Upper lobe of left lung (tissue), 6 donors: ENCODE results near the gene ITPR1. TPM values are rescaled to one million over a fixed set of nuclear protein-coding genes. Genes with fewer than 3 reads are reported as not detected.

Source experiments
- ATAC-seq, 2 donors: fragments of 200-7000 bp; cut with Tn5 transposase; one replicate each; pipeline ENCODE4 v1.9.1; 2022; ENCODE audit warnings: mild to moderate bottlenecking in 2 of 2, moderate library complexity in 2 of 2; ENCODE audit not compliant: low FRiP score in 2 of 2
- DNase-seq, 2 donors: peaks; one replicate each; pipeline ENCODE4 v3.0.0-alpha.2; 2019 to 2020
- H3K27ac ChIP-seq, 4 donors: fragments of 200-600 bp; sonication (generic); one replicate each; pipeline ENCODE4 v1.5.1; 2016 to 2019
- H3K27me3 ChIP-seq, 4 donors: fragments of 200-600 bp; sonication (generic); one replicate each; pipeline ENCODE4 v1.5.1; 2017 to 2019
- H3K36me3 ChIP-seq, 4 donors: fragments of 200-600 bp; sonication (generic); one replicate each; pipeline ENCODE4 v1.5.1; 2016 to 2019
- H3K4me1 ChIP-seq, 4 donors: fragments of 200-600 bp; sonication (generic); one replicate each; pipeline ENCODE4 v1.5.1; 2018 to 2019
- H3K4me3 ChIP-seq, 4 donors: fragments of 200-600 bp; sonication (generic); one replicate each; pipeline ENCODE4 v1.5.1; 2017 to 2019; ENCODE audit warnings: mild to moderate bottlenecking in 2 of 4, moderate library complexity in 1 of 4
- H3K9me3 ChIP-seq, 4 donors: fragments of 200-600 bp; sonication (generic); one replicate each; pipeline ENCODE4 v1.5.1; 2018 to 2019
- EP300 ChIP-seq, 4 donors: sonication (generic); formaldehyde crosslinking; IDR thresholded peaks; one replicate each; pipeline ENCODE4 v1.5.1; 2017; ENCODE audit warnings: antibody characterized with exemption in 4 of 4, control low read depth in 2 of 4
- POLR2A ChIP-seq, 4 donors: fragments of 450-650 bp; IDR thresholded peaks; one replicate each; pipeline ENCODE4 v1.5.1; 2016 to 2017; ENCODE audit warnings: antibody characterized with exemption in 4 of 4, mild to moderate bottlenecking in 2 of 4
- POLR2AphosphoS5 ChIP-seq, 2 donors: sonication (generic); formaldehyde crosslinking; IDR thresholded peaks; one replicate each; pipeline ENCODE4 v1.5.1; 2017; ENCODE audit warnings: antibody characterized with exemption in 2 of 2
- WGBS, 2 donors: methylation state at CpG; one replicate each; pipeline ENCODE4 v1.1.5; 2017 to 2018; 5-methylcytosine and 5-hydroxymethylcytosine counted together
- total RNA-seq, 6 donors: library from RNA; depleted of rRNA in 4 of 6; stranded (reverse); fragments of >200 nt in 4 of 6; gene quantifications; one replicate each; pipeline versions ENCODE4 v1.1.0 to v1.2.1, GENCODE V29; 2016 to 2021
- TF ChIP-seq, protein P1 (sequence below), 6 experiments: fragments of 450-650 bp in 4 of 6; fragments of 200-600 bp in 2 of 6; sonication (generic) in 2 of 6; IDR thresholded peaks; one replicate each; pipeline ENCODE4 v1.5.1; 2016 to 2019; ENCODE audit warnings: antibody characterized with exemption in 6 of 6
- donor health status: DM: no; HTN: no; CAD: no; lungs with moderate emphysema.
- donor health status: DM: no; HTN: yes; CAD: no; lungs with severe emphysema.

ITPR1 gene
- total RNA-seq, 6 donors from 2014 or later = 55.5 to 136 (median 66.2) TPM

DNA sequence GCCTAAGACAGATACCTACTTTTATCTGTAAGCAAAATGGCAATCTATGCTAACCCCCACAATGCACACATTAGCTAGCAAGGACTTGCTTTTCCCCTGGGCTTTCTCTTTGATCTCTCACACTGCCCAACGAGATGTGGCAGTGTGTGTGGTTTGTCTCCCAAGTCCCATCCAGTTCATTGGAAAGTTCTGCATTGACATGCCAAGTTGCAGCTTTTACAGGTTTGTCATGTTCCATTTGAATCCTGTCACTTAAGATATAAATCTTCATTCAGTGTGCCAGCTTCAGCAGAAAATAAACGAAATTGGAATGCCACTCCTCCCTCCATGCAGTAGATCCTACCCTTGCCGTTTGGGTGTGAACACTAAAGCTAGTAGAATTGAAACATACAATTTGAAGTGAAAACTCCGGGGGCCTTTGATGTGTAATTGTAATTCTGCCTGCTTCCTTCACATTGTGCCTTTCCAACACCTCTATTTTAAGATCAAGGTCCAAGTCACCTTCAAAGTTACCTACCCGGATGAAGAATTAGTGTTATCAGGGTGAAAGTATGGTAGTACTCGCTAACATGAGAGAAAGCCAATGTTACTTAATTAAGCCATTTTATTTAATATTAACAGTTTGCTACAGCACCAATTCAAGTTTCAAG, 355.2 kb downstream of the ITPR1 start:
- no peak overlapping the region for H3K27ac ChIP-seq
- H3K4me1 ChIP-seq = peaks cover 0 to 2% (median 0%) of the 10 kb centered on the region in 4 donors
- 69 to 73% methylated on average over 6 of the region's 6 CpGs for WGBS, 2 donors
- no peak for DNase-seq
- no peak overlapping the region for H3K4me3 ChIP-seq
- H3K9me3 ChIP-seq = no peaks in the 10 kb centered on the region
- no peak for TF ChIP-seq POLR2AphosphoS5 (IDR thresholded peaks at IDR 0.05)
- no peak for TF ChIP-seq EP300 (IDR thresholded peaks at IDR 0.05)
- TF ChIP-seq, protein P1, sequence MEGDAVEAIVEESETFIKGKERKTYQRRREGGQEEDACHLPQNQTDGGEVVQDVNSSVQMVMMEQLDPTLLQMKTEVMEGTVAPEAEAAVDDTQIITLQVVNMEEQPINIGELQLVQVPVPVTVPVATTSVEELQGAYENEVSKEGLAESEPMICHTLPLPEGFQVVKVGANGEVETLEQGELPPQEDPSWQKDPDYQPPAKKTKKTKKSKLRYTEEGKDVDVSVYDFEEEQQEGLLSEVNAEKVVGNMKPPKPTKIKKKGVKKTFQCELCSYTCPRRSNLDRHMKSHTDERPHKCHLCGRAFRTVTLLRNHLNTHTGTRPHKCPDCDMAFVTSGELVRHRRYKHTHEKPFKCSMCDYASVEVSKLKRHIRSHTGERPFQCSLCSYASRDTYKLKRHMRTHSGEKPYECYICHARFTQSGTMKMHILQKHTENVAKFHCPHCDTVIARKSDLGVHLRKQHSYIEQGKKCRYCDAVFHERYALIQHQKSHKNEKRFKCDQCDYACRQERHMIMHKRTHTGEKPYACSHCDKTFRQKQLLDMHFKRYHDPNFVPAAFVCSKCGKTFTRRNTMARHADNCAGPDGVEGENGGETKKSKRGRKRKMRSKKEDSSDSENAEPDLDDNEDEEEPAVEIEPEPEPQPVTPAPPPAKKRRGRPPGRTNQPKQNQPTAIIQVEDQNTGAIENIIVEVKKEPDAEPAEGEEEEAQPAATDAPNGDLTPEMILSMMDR (IDR thresholded peaks at IDR 0.05) = no peak
- TF ChIP-seq POLR2A (IDR thresholded peaks at IDR 0.05) = no peak
- no peaks in the 10 kb centered on the region for H3K36me3 ChIP-seq
- H3K27me3 ChIP-seq = no peaks in the 10 kb centered on the region
- no peak for ATAC-seq

DNA sequence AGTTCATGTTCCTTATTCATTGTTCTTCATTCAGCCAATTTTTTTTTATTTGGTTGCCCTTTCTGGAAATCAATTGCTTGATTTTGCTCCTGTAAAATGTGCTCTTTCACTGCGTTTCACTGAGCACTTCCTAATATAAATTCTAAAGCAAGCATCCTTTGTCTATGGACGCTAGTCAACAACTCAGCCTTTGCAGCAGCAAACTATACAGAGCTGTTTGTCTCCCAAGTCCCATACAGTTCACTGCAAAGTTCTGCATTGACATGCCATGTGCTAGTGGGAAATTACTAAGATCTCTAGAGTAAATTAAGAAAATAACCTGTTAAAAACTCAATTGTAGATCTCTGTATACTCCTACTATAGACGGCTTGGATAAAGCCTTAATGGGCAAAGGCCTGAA, 356.0 kb downstream of the ITPR1 start:
- no peaks in the 10 kb centered on the region for H3K36me3 ChIP-seq
- H3K27ac ChIP-seq = no peak overlapping the region
- H3K4me3 ChIP-seq = no peak overlapping the region
- H3K4me1 ChIP-seq = peaks cover 0 to 3% (median 0%) of the 10 kb centered on the region in 4 donors
- no peak for TF ChIP-seq POLR2AphosphoS5 (IDR thresholded peaks at IDR 0.05)
- TF ChIP-seq POLR2A (IDR thresholded peaks at IDR 0.05) = no peak
- no peak for TF ChIP-seq EP300 (IDR thresholded peaks at IDR 0.05)
- TF ChIP-seq, protein P1 (IDR thresholded peaks at IDR 0.05) = no peak
- H3K9me3 ChIP-seq = no peaks in the 10 kb centered on the region
- DNase-seq = no peak
- no peaks in the 10 kb centered on the region for H3K27me3 ChIP-seq
- ATAC-seq = no peak
- WGBS, 2 donors = 85 to 88% methylated on average over 3 of the region's 3 CpGs

DNA sequence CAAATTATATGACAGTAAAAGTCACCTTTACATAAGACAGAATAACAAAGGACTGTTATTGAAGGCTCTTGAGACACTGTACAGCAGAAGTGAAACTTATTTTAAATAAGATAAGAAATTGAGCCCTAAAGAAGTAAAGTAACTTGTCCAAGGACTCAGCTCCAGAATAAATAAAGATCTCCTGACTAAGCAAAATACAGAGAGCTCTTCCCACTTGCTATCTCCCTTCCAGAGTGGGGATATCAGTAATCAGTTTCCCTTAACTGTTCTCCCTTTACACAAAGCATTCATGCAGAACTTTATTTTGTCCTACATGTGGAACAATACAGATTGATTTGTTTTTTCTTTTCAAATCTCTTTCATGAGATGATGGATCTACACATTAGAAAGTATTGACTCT, 356.6 kb downstream of the ITPR1 start:
- Histone ChIP-seq H3K36me3 (no peaks in the 10 kb centered on the region), H3K9me3 (no peaks in the 10 kb centered on the region), H3K27me3 (no peaks in the 10 kb centered on the region), H3K4me3 (no peak overlapping the region), H3K4me1 (peaks cover 0 to 3% (median 0%) of the 10 kb centered on the region in 4 donors), H3K27ac (peak overlapping the region in 1 of 4 donors; percentile 18)
- TF ChIP-seq POLR2A (IDR thresholded peaks at IDR 0.05) = no peak
- TF ChIP-seq EP300 (IDR thresholded peaks at IDR 0.05) = no peak
- TF ChIP-seq POLR2AphosphoS5 (IDR thresholded peaks at IDR 0.05) = no peak
- TF ChIP-seq, protein P1 (IDR thresholded peaks at IDR 0.05) = no peak
- DNase-seq (no peak), ATAC-seq (no peak)

DNA sequence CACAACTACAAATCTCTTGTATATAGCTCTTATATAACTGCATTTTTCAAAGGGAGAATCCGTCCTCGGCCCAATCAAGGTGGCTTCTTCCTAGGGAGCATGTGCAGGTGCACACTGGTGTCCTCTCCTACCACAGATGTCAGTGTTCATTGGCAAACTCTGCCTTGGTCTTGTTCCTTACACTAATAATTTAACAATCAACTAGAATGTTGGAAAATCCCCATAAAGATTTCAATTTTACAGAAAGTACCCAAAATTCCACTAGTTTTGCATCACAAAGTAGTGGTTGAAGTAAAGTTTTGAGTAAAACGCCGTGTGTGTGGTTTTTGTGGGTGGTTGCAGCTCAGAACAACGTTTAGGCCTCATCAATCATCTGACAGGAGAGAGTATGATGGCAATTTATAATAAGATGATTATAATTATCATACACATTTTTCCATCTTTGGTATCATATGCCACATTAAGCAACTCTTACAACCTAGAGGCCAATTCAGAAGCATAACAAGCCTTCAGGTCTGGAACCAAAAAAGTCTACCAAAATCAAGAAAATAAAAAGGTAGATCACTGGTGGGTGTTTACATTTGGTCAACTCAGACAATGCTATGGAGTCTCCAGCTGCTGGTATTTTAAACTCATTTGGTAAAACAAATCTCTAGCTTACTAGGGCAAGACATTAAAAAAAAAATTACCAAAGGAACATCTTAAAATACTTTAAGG, 357.2 kb downstream of the ITPR1 start:
- Histone ChIP-seq H3K36me3 (no peaks in the 10 kb centered on the region), H3K27me3 (no peaks in the 10 kb centered on the region), H3K4me1 (peaks cover 0 to 3% (median 0%) of the 10 kb centered on the region in 4 donors), H3K27ac (peak overlapping the region in 2 of 4 donors; percentile 8 to 18), H3K4me3 (no peak overlapping the region), H3K9me3 (no peaks in the 10 kb centered on the region)
- TF ChIP-seq POLR2AphosphoS5 (IDR thresholded peaks at IDR 0.05) (no peak), EP300 (IDR thresholded peaks at IDR 0.05) (no peak), POLR2A (IDR thresholded peaks at IDR 0.05) (no peak)
- TF ChIP-seq, protein P1 (IDR thresholded peaks at IDR 0.05) = no peak
- DNase-seq = no peak
- no peak for ATAC-seq
- 66 to 76% methylated on average over 5 of the region's 5 CpGs for WGBS, 2 donors
